B cell (primary cell): ENCODE measurements around the gene APOE. TPM values are rescaled to one million over a fixed set of nuclear protein-coding genes. Genes with fewer than 3 reads are reported as not detected.

Source experiments
- ATAC-seq: fragments of 200-7000 bp; cut with Tn5 transposase; one replicate; pipeline ENCODE4 v1.10.0; 2021; ENCODE audit warnings: low read depth, mild to moderate bottlenecking, moderate number of reproducible peaks, moderate library complexity
- CTCF ChIA-PET: fragments of 350-600 bp; sonication (Branson Sonifier 250); formaldehyde crosslinking; loops from one replicate; lab custom pipeline; 2021; ENCODE audit warnings: antibody characterized with exemption, inconsistent platforms; lab: Charles Lee
- POLR2A ChIA-PET: fragments of 350-600 bp; sonication (Branson Sonifier 250); formaldehyde crosslinking; loops from one replicate; lab custom pipeline; 2021; ENCODE audit warnings: antibody characterized with exemption; lab: Charles Lee
- DNase-seq: peaks from one replicate; pipeline ENCODE4 v3.0.0; 2013
- H2AFZ ChIP-seq: 2 replicates; pipeline ENCODE4 v1.6.1; 2012; ENCODE audit warnings: mild to moderate bottlenecking, low read depth, low read length; ENCODE audit not compliant: insufficient read depth, poor library complexity, severe bottlenecking
- H3K27ac ChIP-seq, 2 donors: 1 replicate in 1 of 2; 2 replicates in 1 of 2; pipeline ENCODE4 v1.5.1; 2012 to 2013; ENCODE audit warnings: low read length in 2 of 2, mild to moderate bottlenecking in 2 of 2, moderate library complexity in 1 of 2
- H3K27me3 ChIP-seq, 4 experiments: fragments of 200-600 bp in 1 of 4; sonication (generic) in 1 of 4; replicated peaks in 1 of 4; 1 replicate in 2 of 4; 2 replicates in 2 of 4; pipeline versions ENCODE4 v1.6.1 to v1.7.0; 2013 to 2016; ENCODE audit warnings: low read length in 3 of 4, mild to moderate bottlenecking in 2 of 4, mixed read lengths in 1 of 4, moderate library complexity in 1 of 4; ENCODE audit not compliant: insufficient read depth in 4 of 4, control insufficient read depth in 3 of 4; ENCODE audit errors: control extremely low read depth in 1 of 4
- H3K36me3 ChIP-seq, 2 experiments: replicated peaks in 1 of 2; 1 replicate in 1 of 2; 2 replicates in 1 of 2; pipeline versions ENCODE4 v1.6.1 to v1.7.1; 2013; ENCODE audit warnings: low read length in 1 of 2; ENCODE audit not compliant: insufficient read depth in 2 of 2, control insufficient read depth in 1 of 2; ENCODE audit errors: control extremely low read depth in 1 of 2, extremely low read depth in 1 of 2
- H3K4me1 ChIP-seq, 2 donors: fragments of 200-600 bp in 1 of 2; sonication (generic) in 1 of 2; 1 replicate in 1 of 2; 2 replicates in 1 of 2; pipeline versions ENCODE4 v1.5.1 to v1.6.1; 2013 to 2017; ENCODE audit warnings: low read length in 2 of 2; ENCODE audit not compliant: control insufficient read depth in 2 of 2, insufficient read depth in 2 of 2
- H3K4me2 ChIP-seq: replicated peaks from 2 replicates; pipeline ENCODE3; 2012; ENCODE audit warnings: mild to moderate bottlenecking, low read depth, low read length; ENCODE audit not compliant: poor library complexity, severe bottlenecking
- H3K4me3 ChIP-seq, 5 experiments: fragments of 200-600 bp in 1 of 5; sonication (generic) in 1 of 5; 1 replicate in 3 of 5; 2 replicates in 2 of 5; pipeline versions ENCODE4 v1.5.1 to v1.7.0; 2011 to 2016; ENCODE audit warnings: low read length in 4 of 5, mild to moderate bottlenecking in 4 of 5, low read depth in 2 of 5, control low read depth in 1 of 5, moderate library complexity in 1 of 5; ENCODE audit not compliant: insufficient read depth in 1 of 5; ENCODE audit errors: control extremely low read depth in 1 of 5, extremely low read depth in 1 of 5
- H3K79me2 ChIP-seq: fragments of 200-600 bp; sonication (generic); one replicate; pipeline ENCODE4 v1.6.0; 2016; ENCODE audit warnings: low read length; ENCODE audit not compliant: control insufficient read depth, insufficient read depth
- H3K9ac ChIP-seq: fragments of 200-600 bp; sonication (generic); 2 replicates; pipeline ENCODE4 v1.6.1; 2017; ENCODE audit warnings: mild to moderate bottlenecking, low read length, moderate library complexity
- H3K9me3 ChIP-seq, 3 donors: one replicate each; pipeline versions ENCODE4 v1.6.1 to v1.7.1; 2013; ENCODE audit warnings: low read length in 2 of 3; ENCODE audit not compliant: control insufficient read depth in 2 of 3, insufficient read depth in 1 of 3; ENCODE audit errors: control extremely low read depth in 1 of 3
- H4K20me1 ChIP-seq: 2 replicates; pipeline ENCODE4 v1.6.0; 2012; ENCODE audit warnings: mild to moderate bottlenecking, low read length; ENCODE audit not compliant: insufficient read depth, control insufficient read depth, poor library complexity, severe bottlenecking
- H3K27ac Mint-ChIP-seq: one replicate; pipeline ENCODE4 v1.8.0; 2021; ENCODE audit warnings: mixed read lengths
- H3K27me3 Mint-ChIP-seq: one replicate; pipeline ENCODE4 v1.8.0; 2021; ENCODE audit warnings: mixed read lengths
- H3K4me1 Mint-ChIP-seq: one replicate; pipeline ENCODE4 v1.8.0; 2021; ENCODE audit warnings: mixed read lengths
- H3K4me3 Mint-ChIP-seq: one replicate; pipeline ENCODE4 v1.8.0; 2021; ENCODE audit warnings: mixed read lengths
- H3K9me3 Mint-ChIP-seq: one replicate; pipeline ENCODE4 v1.8.0; 2022; ENCODE audit warnings: mixed read lengths; ENCODE audit not compliant: insufficient read depth
- EZH2 ChIP-seq: IDR thresholded peaks from 2 replicates; pipeline ENCODE4 v1.6.1; 2012; ENCODE audit warnings: borderline replicate concordance, low read depth, mild to moderate bottlenecking, moderate library complexity, low read length; ENCODE audit not compliant: insufficient read depth, poor library complexity, severe bottlenecking
- WGBS: methylation state at CpG from one replicate; pipeline ENCODE4 v1.1.5; 2013; ENCODE audit warnings: missing lambda C conversion rate; ENCODE audit not compliant: insufficient coverage; 5-methylcytosine and 5-hydroxymethylcytosine counted together
- intact Hi-C: fragments of 100-400 bp; cut with micrococcal nuclease; formaldehyde crosslinking; loops from one replicate; pipeline ENCODE4 v1.10.0; 2022
- polyA plus RNA-seq: library from polyadenylated mRNA; depleted of rRNA; stranded (reverse); fragments of >200 nt; gene quantifications from 2 replicates; pipeline ENCODE4 v1.2.3, GENCODE V29; 2012
- total RNA-seq, 2 donors: library from RNA; stranded (reverse); fragments of 120-200 nt in 1 of 2; gene quantifications; 1 replicate in 1 of 2; 2 replicates in 1 of 2; pipeline versions ENCODE4 v1.2.3 to v1.2.4, GENCODE V29; 2013 to 2022
- TF ChIP-seq, protein P1 (sequence below): fragments of 200-600 bp; IDR thresholded peaks from one replicate; pipeline ENCODE4 v1.8.0; 2022; ENCODE audit warnings: antibody characterized with exemption, mild to moderate bottlenecking

The APOE gene
- total and polyA plus RNA-seq, 2 donors (not counting 1 experiment from before 2014, with no cell fraction given), result 0.74 to 2.8 TPM

GRCh38 chr19:44894052-44894400 is 11.6 kb upstream of the APOE start:
- Histone ChIP-seq H3K4me1 (peaks cover 16 to 21% of the 10 kb centered on the region in 2 donors), H3K79me2 (peaks cover 25% of the 10 kb centered on the region), H3K4me2 (no peak overlapping the region), H3K9me3 (peaks cover 0 to 3% (median 0%) of the 10 kb centered on the region in 3 donors), H2AFZ (no peak overlapping the region), H4K20me1 (peaks cover 7% of the 10 kb centered on the region), H3K36me3 (peaks cover 0 to 52% of the 10 kb centered on the region in 2 experiments), H3K27ac (no peak overlapping the region), H3K27me3 (no peaks in the 10 kb centered on the region), H3K4me3 (no peak overlapping the region), H3K9ac (no peak overlapping the region)
- TF ChIP-seq, protein P1, sequence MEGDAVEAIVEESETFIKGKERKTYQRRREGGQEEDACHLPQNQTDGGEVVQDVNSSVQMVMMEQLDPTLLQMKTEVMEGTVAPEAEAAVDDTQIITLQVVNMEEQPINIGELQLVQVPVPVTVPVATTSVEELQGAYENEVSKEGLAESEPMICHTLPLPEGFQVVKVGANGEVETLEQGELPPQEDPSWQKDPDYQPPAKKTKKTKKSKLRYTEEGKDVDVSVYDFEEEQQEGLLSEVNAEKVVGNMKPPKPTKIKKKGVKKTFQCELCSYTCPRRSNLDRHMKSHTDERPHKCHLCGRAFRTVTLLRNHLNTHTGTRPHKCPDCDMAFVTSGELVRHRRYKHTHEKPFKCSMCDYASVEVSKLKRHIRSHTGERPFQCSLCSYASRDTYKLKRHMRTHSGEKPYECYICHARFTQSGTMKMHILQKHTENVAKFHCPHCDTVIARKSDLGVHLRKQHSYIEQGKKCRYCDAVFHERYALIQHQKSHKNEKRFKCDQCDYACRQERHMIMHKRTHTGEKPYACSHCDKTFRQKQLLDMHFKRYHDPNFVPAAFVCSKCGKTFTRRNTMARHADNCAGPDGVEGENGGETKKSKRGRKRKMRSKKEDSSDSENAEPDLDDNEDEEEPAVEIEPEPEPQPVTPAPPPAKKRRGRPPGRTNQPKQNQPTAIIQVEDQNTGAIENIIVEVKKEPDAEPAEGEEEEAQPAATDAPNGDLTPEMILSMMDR, result no peak
- no peak for TF ChIP-seq EZH2
- intact Hi-C loops, result no loop called here
- 100% methylated on average over 2 of the region's 6 CpGs for WGBS
- ATAC-seq, result no peak
- Mint-ChIP-seq H3K4me3 (no peak overlapping the region), H3K27ac (no peak overlapping the region), H3K27me3 (no peaks in the 10 kb centered on the region), H3K4me1 (peaks cover 27% of the 10 kb centered on the region), H3K9me3 (no peaks in the 10 kb centered on the region)
- ChIA-PET POLR2A (interaction anchor here (0.7 kb wide), 1 partner anchor 141 kb away, joined by 6 read pairs; no protein-coding TSS in a partner anchor), CTCF (interaction anchor here (1.1 kb wide), 1 partner anchor 12 kb away, joined by 3 read pairs; no protein-coding TSS in a partner anchor)
- DNase-seq, result no peak

DNA sequence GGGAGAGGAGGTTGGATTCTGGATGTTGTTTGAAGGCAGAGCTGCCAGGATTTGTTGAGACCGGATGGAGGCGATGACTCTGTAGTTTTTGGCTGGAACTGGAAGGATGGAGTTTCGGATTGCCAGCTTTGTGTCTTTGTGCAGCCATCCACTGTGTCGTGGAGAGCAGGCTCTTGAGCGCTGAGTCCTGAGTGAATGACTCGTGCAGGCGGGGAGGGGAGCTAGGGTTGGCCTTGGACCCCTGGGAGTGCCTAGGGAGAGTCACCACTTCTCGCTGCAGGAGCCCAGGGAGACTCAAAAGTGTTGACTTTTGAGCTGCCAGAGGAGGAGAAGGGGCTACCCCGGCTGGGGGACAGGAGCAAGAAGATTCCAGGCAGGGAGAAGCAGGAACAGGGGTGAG is 10.7 kb upstream of the APOE start:
- H4K20me1 ChIP-seq, result peaks cover 7% of the 10 kb centered on the region
- Mint-ChIP-seq H3K4me1 (peaks cover 26% of the 10 kb centered on the region), H3K27ac (no peak overlapping the region), H3K9me3 (no peaks in the 10 kb centered on the region), H3K4me3 (no peak overlapping the region), H3K27me3 (no peaks in the 10 kb centered on the region)
- peaks cover 0 to 55% of the 10 kb centered on the region in 2 experiments for H3K36me3 ChIP-seq
- H3K4me2 ChIP-seq, result no peak overlapping the region
- H2AFZ ChIP-seq, result no peak overlapping the region
- CTCF ChIA-PET, result interaction anchor here (1.1 kb wide), 1 partner anchor 11 kb away, joined by 3 read pairs; no protein-coding TSS in a partner anchor
- TF ChIP-seq, protein P1, result no peak
- no peak for TF ChIP-seq EZH2
- POLR2A ChIA-PET, result no interaction called here
- ATAC-seq (no peak), DNase-seq (no peak)
- 93% methylated on average over 9 of the region's 9 CpGs for WGBS
- peaks cover 10 to 16% of the 10 kb centered on the region in 2 donors for H3K4me1 ChIP-seq
- no peak overlapping the region for H3K27ac ChIP-seq
- no peaks in the 10 kb centered on the region for H3K9me3 ChIP-seq
- peaks cover 25% of the 10 kb centered on the region for H3K79me2 ChIP-seq
- H3K9ac ChIP-seq, result no peak overlapping the region
- H3K27me3 ChIP-seq, result no peaks in the 10 kb centered on the region
- intact Hi-C loops, result no loop called here
- no peak overlapping the region for H3K4me3 ChIP-seq
